OCI-LY7 (cell line): Measurements from ENCODE around the gene PEBP1.

Experiments
- EZH2phosphoT487 ChIP-seq: fragments of 200-600 bp; sonication (generic); IDR thresholded peaks from 2 replicates; pipeline ENCODE4 v1.6.1; 2018; ENCODE audit warnings: low read depth, borderline replicate concordance, mild to moderate bottlenecking, mixed run types, antibody characterized with exemption, low read length, moderate library complexity, mixed read lengths
- TF ChIP-seq, protein P1 (sequence below): fragments of 200-600 bp; sonication (generic); conservative IDR thresholded peaks from 2 replicates; pipeline ENCODE4 v1.5.1; 2014; ENCODE audit warnings: mild to moderate bottlenecking, antibody characterized with exemption, low read length, moderate library complexity, mixed read lengths

DNA sequence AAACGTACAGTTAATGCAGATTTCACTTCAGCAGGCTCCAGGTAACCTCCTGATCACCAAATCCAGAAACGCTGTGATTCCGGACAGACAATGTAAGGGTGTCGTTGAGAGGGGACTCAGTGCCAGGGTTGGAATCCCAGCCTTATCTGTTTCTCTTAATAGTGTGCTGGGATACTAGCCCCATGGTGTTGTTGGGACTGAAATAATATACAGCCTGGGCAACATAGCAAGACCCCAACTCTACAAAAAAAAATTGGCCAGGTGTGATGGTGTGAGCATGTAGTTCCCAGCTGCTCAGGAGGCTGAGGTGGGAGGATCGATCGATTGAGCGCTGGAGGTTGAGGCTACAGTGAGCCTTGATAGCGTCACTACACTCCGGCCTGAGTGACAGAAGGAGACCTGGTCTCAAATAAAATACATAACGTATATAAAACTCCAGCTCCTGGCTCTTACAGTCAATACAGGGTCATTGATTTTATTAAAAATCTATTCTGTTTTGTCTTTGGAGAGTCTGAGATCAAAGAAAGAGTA, 1.3 kb downstream of the PEBP1 start:
- TF ChIP-seq, protein P1, sequence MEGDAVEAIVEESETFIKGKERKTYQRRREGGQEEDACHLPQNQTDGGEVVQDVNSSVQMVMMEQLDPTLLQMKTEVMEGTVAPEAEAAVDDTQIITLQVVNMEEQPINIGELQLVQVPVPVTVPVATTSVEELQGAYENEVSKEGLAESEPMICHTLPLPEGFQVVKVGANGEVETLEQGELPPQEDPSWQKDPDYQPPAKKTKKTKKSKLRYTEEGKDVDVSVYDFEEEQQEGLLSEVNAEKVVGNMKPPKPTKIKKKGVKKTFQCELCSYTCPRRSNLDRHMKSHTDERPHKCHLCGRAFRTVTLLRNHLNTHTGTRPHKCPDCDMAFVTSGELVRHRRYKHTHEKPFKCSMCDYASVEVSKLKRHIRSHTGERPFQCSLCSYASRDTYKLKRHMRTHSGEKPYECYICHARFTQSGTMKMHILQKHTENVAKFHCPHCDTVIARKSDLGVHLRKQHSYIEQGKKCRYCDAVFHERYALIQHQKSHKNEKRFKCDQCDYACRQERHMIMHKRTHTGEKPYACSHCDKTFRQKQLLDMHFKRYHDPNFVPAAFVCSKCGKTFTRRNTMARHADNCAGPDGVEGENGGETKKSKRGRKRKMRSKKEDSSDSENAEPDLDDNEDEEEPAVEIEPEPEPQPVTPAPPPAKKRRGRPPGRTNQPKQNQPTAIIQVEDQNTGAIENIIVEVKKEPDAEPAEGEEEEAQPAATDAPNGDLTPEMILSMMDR = no peak
- TF ChIP-seq EZH2phosphoT487 = no peak
